HepG2 (cell line): Measurements from ENCODE around the gene SERPINB1. TPM values are rescaled to one million over a fixed set of nuclear protein-coding genes. Genes with fewer than 3 reads are reported as not detected.
A peak's percentile ranks its signal among the peaks of the same experiment; 100 is the strongest.

Experiments
- ARID2 ChIP-seq: sonication (generic); formaldehyde crosslinking; IDR thresholded peaks from 2 replicates; pipeline ENCODE4 v1.8.1; 2022; ENCODE audit warnings: mild to moderate bottlenecking, missing genetic modification reagents, borderline replicate concordance
- FIP1L1 ChIP-seq: fragments of 200-400 bp; formaldehyde crosslinking; IDR thresholded peaks from 2 replicates; pipeline ENCODE4 v1.6.1; 2018; ENCODE audit warnings: low read depth, mild to moderate bottlenecking, low read length, moderate library complexity, borderline replicate concordance; ENCODE audit not compliant: insufficient read depth
- FOXA1 ChIP-seq, 2 experiments: fragments of 450-650 bp in 1 of 2; sonication (generic) in 1 of 2; formaldehyde crosslinking in 1 of 2; IDR thresholded peaks; 2 replicates each; pipeline versions ENCODE4 v1.4.0 to v1.6.1; 2016 to 2020; ENCODE audit warnings: missing genetic modification reagents in 1 of 2
- GMEB2 ChIP-seq: IDR thresholded peaks from 2 replicates; pipeline ENCODE4 v1.6.1; 2016; ENCODE audit warnings: missing biosample characterization, missing genetic modification reagents, low read depth
- MEIS2 ChIP-seq: sonication (generic); formaldehyde crosslinking; IDR thresholded peaks from 2 replicates; pipeline ENCODE4 v1.9.0; 2021; ENCODE audit warnings: mild to moderate bottlenecking, missing genetic modification reagents
- RAD21 ChIP-seq: fragments of 450-650 bp; formaldehyde crosslinking; IDR thresholded peaks from 2 replicates; pipeline ENCODE4 v1.5.0; 2020; ENCODE audit warnings: mild to moderate bottlenecking
- SP4 ChIP-seq: sonication (generic); formaldehyde crosslinking; IDR thresholded peaks from 2 replicates; pipeline ENCODE4 v1.8.1; 2023; ENCODE audit warnings: mild to moderate bottlenecking, missing genetic modification reagents
- SPEN ChIP-seq: sonication (generic); formaldehyde crosslinking; IDR thresholded peaks from 2 replicates; pipeline ENCODE4 v1.5.1; 2020; ENCODE audit warnings: low read depth, mild to moderate bottlenecking, missing genetic modification reagents
- STAT6 ChIP-seq: sonication (generic); formaldehyde crosslinking; IDR thresholded peaks from 2 replicates; pipeline ENCODE4 v1.4.0; 2020; ENCODE audit warnings: missing genetic modification reagents, mild to moderate bottlenecking, borderline replicate concordance
- TMF1 ChIP-seq: sonication (generic); formaldehyde crosslinking; IDR thresholded peaks from 2 replicates; pipeline ENCODE4 v1.8.1; 2022; ENCODE audit warnings: low read depth, missing genetic modification reagents
- UBTF ChIP-seq: sonication (generic); formaldehyde crosslinking; IDR thresholded peaks from 2 replicates; pipeline ENCODE4 v1.4.0; 2020; ENCODE audit warnings: mild to moderate bottlenecking, missing genetic modification reagents
- ZBTB3 ChIP-seq: sonication (generic); formaldehyde crosslinking; IDR thresholded peaks from 2 replicates; pipeline ENCODE4 v1.4.0; 2020; ENCODE audit warnings: low read depth, mild to moderate bottlenecking, moderate library complexity, missing genetic modification reagents, borderline replicate concordance
- ZEB1 ChIP-seq: IDR thresholded peaks from 2 replicates; pipeline ENCODE4 v1.6.1; 2012; ENCODE audit warnings: mild to moderate bottlenecking, low read depth, inconsistent platforms; ENCODE audit not compliant: insufficient replicate concordance
- ZNF552 ChIP-seq: sonication (generic); formaldehyde crosslinking; IDR thresholded peaks from 2 replicates; pipeline ENCODE4 v1.9.0; 2022; ENCODE audit warnings: missing genetic modification reagents, mild to moderate bottlenecking, borderline replicate concordance
- ZNF570 ChIP-seq: sonication (generic); formaldehyde crosslinking; IDR thresholded peaks from 2 replicates; pipeline ENCODE4 v1.4.0; 2020; ENCODE audit warnings: mild to moderate bottlenecking, missing genetic modification reagents, borderline replicate concordance
- ZNF720 ChIP-seq: sonication (generic); formaldehyde crosslinking; IDR thresholded peaks from 2 replicates; pipeline ENCODE4 v1.4.0; 2020; ENCODE audit warnings: missing genetic modification reagents
- ZNF878 ChIP-seq: sonication (generic); formaldehyde crosslinking; IDR thresholded peaks from 2 replicates; pipeline ENCODE4 v1.8.1; 2023; ENCODE audit warnings: mild to moderate bottlenecking, missing genetic modification reagents, moderate library complexity
- polyA plus RNA-seq, 8 experiments: library from polyadenylated mRNA; depleted of rRNA in 3 of 8; stranded (reverse) in 7 of 8; unstranded in 1 of 8; fragments of >200 nt; fragmentation: Illumina TruSeq in 4 of 8; extraction: Trizol in 4 of 8; gene quantifications; 2 replicates each; pipeline versions ENCODE4 v1.2.1 to v1.2.3, GENCODE V29; 2011 to 2016; ENCODE audit warnings: low read depth in 4 of 8, missing spikeins in 1 of 8, mixed read lengths in 1 of 8; ENCODE audit not compliant: insufficient read depth in 1 of 8
- total RNA-seq, 5 experiments: library from RNA; depleted of rRNA; stranded (reverse); fragments of >200 nt; fragmentation: Illumina TruSeq; extraction: Trizol; gene quantifications; 2 replicates each; pipeline ENCODE4 v1.2.3, GENCODE V29; 2016; ENCODE audit warnings: low read depth in 1 of 5

SERPINB1 gene
- total and polyA plus RNA-seq, 2 of the 13 experiments (the other 11 are each of a cell fraction or from before 2014, with no cell fraction given), result 41.4 to 60.5 TPM

GRCh38 chr6:2841264-2842138, at the start of gene SERPINB1 (continued):
- TF ChIP-seq STAT6 (CRISPR knock-in tag), result no peak; the same call in 1 of the 2 replicates
- TF ChIP-seq UBTF (CRISPR knock-in tag), result peak; percentile 99
- TF ChIP-seq FOXA1 (IDR thresholded peaks at IDR 0.05), result no peak
- peak; percentile 59 for TF ChIP-seq FOXA1 (CRISPR knock-in tag; IDR thresholded peaks at IDR 0.05)
- TF ChIP-seq TMF1 (CRISPR knock-in tag), result peak; percentile 89; the same call in 1 of the 2 replicates
- TF ChIP-seq ZNF570 (CRISPR knock-in tag), result 0 out of 2 replicates have a peak, but pooled peaks have one; percentile 49
- peak; percentile 79; the same call in 1 of the 2 replicates for TF ChIP-seq MEIS2 (CRISPR knock-in tag)
- peak; percentile 49 for TF ChIP-seq RAD21 (CRISPR knock-in tag)
- TF ChIP-seq ZNF878 (CRISPR knock-in tag), result 0 out of 2 replicates have a peak, but pooled peaks have one; percentile 27
- peak; percentile 73; the same call in 1 of the 2 replicates for TF ChIP-seq ZNF552 (CRISPR knock-in tag)
- TF ChIP-seq ZNF720, result no peak
- TF ChIP-seq FIP1L1, result 0 out of 2 replicates have a peak, but pooled peaks have one; percentile 79
- TF ChIP-seq ARID2 (CRISPR knock-in tag), result peak; percentile 56; the same call in 1 of the 2 replicates
- peak; percentile 83 for TF ChIP-seq SPEN (CRISPR knock-in tag)
- 0 out of 2 replicates have a peak, but pooled peaks have one; percentile 17 for TF ChIP-seq GMEB2 (CRISPR knock-in tag)
- peak; percentile 61 for TF ChIP-seq SP4 (CRISPR knock-in tag)
- TF ChIP-seq ZEB1, result no peak
- TF ChIP-seq ZBTB3 (CRISPR knock-in tag), result peak; percentile 53; the same call in 1 of the 2 replicates
